Epithelial cell of proximal tubule (primary cell): ENCODE measurements around the gene IMMP2L. TPM values are rescaled to one million over a fixed set of nuclear protein-coding genes. Genes with fewer than 3 reads are reported as not detected.

Experiments used
- DNase-seq: peaks from one replicate; pipeline ENCODE4 v3.0.0-alpha.2; 2011; ENCODE audit warnings: low read depth
- H3K4me3 ChIP-seq: 2 replicates; pipeline ENCODE4 v1.5.1; 2011; ENCODE audit warnings: low read depth, mild to moderate bottlenecking, low read length
- CTCF ChIP-seq: conservative IDR thresholded peaks from 2 replicates; pipeline ENCODE4 v1.5.1; 2012; ENCODE audit warnings: low read depth, mild to moderate bottlenecking, low read length
- total RNA-seq: library from RNA; depleted of rRNA; stranded (reverse); fragments of >200 nt; gene quantifications from 2 replicates; pipeline ENCODE4 v1.2.3, GENCODE V29; 2015

The IMMP2L gene
- total RNA-seq, 1 donor from 2014 or later = 8.4 TPM

GRCh38 chr7:110854651-110855050 lies 707.6 kb downstream of the IMMP2L start:
- no peak overlapping the region for H3K4me3 ChIP-seq
- no peak for TF ChIP-seq CTCF
- no peak for DNase-seq

GRCh38 chr7:110854166-110854565 lies 708.1 kb downstream of the IMMP2L start:
- no peak for TF ChIP-seq CTCF
- H3K4me3 ChIP-seq = no peak overlapping the region
- no peak for DNase-seq

- no peak for DNase-seq
- no peak for TF ChIP-seq CTCF
- no peak overlapping the region for H3K4me3 ChIP-seq
Observed at GRCh38 chr7:110853263-110853662, 709.0 kb downstream of the IMMP2L start.

- H3K4me3 ChIP-seq = no peak overlapping the region
- TF ChIP-seq CTCF = no peak
- DNase-seq = no peak
Observed at GRCh38 chr7:110852156-110852940, 709.9 kb downstream of the IMMP2L start.

- no peak for TF ChIP-seq CTCF
- no peak for DNase-seq
- no peak overlapping the region for H3K4me3 ChIP-seq
Observed at GRCh38 chr7:110850224-110850623, 712.1 kb downstream of the IMMP2L start.

GRCh38 chr7:110842796-110843195 lies 719.5 kb downstream of the IMMP2L start:
- H3K4me3 ChIP-seq = no peak overlapping the region
- no peak for DNase-seq
- TF ChIP-seq CTCF = no peak

- no peak for DNase-seq
- H3K4me3 ChIP-seq = no peak overlapping the region
- no peak for TF ChIP-seq CTCF
Observed at GRCh38 chr7:110841840-110842545, 720.3 kb downstream of the IMMP2L start.
